IMR-90 (cell line): Measurements from ENCODE around the gene RELN. TPM values are rescaled to one million over a fixed set of nuclear protein-coding genes. Genes with fewer than 3 reads are reported as not detected.

Source experiments
- ATAC-seq: fragments of 200-7000 bp; cut with Tn5 transposase; 2 replicates; pipeline ENCODE4 v1.9.1; 2020; ENCODE audit warnings: low read depth, mild to moderate bottlenecking, moderate library complexity
- BruUV-seq: library from RNA; stranded (reverse); fragments of 400-500 nt; replicated peaks from 2 replicates; lab custom pipeline; 2021; lab: Mats Ljungman, UMichigan
- CTCF ChIA-PET: fragments of 300-600 bp; formaldehyde crosslinking; extraction: SDS; loops from one replicate; lab custom pipeline; 2021; ENCODE audit warnings: antibody characterized with exemption; lab: Yijun Ruan, JAX
- POLR2A ChIA-PET: fragments of 300-600 bp; sonication (Branson Sonifier 250); formaldehyde crosslinking; loops from one replicate; lab custom pipeline; 2022; ENCODE audit warnings: antibody characterized with exemption; ENCODE audit not compliant: unreplicated experiment; lab: Charles Lee
- DNase-seq: peaks from one replicate; pipeline ENCODE4 v3.0.0; 2013
- H2AFZ ChIP-seq: replicated peaks from 2 replicates; pipeline ENCODE3; 2013; ENCODE audit warnings: low read length, mild to moderate bottlenecking; ENCODE audit not compliant: poor library complexity
- H2AK5ac ChIP-seq: 2 replicates; pipeline ENCODE4 v1.6.1; 2013; ENCODE audit warnings: low read depth, low read length, inconsistent platforms
- H2AK9ac ChIP-seq: replicated peaks from 2 replicates; pipeline ENCODE3; 2013; ENCODE audit warnings: mild to moderate bottlenecking, low read depth, low read length, moderate library complexity; ENCODE audit not compliant: poor library complexity
- H2BK120ac ChIP-seq: 2 replicates; pipeline ENCODE4 v1.6.1; 2013; ENCODE audit warnings: low read depth, low read length, inconsistent platforms
- H2BK15ac ChIP-seq: 3 replicates; pipeline ENCODE4 v1.6.1; 2013; ENCODE audit warnings: low read depth, low read length, inconsistent platforms
- H2BK20ac ChIP-seq: 2 replicates; pipeline ENCODE4 v1.6.1; 2013; ENCODE audit warnings: low read depth, mild to moderate bottlenecking, inconsistent platforms, low read length, moderate library complexity
- H2BK5ac ChIP-seq: 2 replicates; pipeline ENCODE4 v1.6.1; 2013; ENCODE audit warnings: mild to moderate bottlenecking, low read depth, low read length, inconsistent platforms; ENCODE audit not compliant: poor library complexity, severe bottlenecking
- H3K14ac ChIP-seq: replicated peaks from 2 replicates; pipeline ENCODE4 v1.6.1; 2013; ENCODE audit warnings: low read depth, low read length, inconsistent platforms
- H3K18ac ChIP-seq: 2 replicates; pipeline ENCODE4 v1.6.1; 2013; ENCODE audit warnings: low read depth, low read length, control low read depth
- H3K23ac ChIP-seq: 2 replicates; pipeline ENCODE4 v1.6.1; 2013; ENCODE audit warnings: low read depth, low read length, inconsistent platforms
- H3K27ac ChIP-seq: 2 replicates; pipeline ENCODE4 v1.5.1; 2013; ENCODE audit warnings: mild to moderate bottlenecking, control low read depth, low read length; ENCODE audit not compliant: insufficient read depth
- H3K27me3 ChIP-seq: 2 replicates; pipeline ENCODE4 v1.6.1; 2013; ENCODE audit warnings: low read length; ENCODE audit not compliant: control insufficient read depth, insufficient read depth
- H3K36me3 ChIP-seq: 2 replicates; pipeline ENCODE4 v1.6.1; 2013; ENCODE audit warnings: low read length, mixed read lengths; ENCODE audit not compliant: control insufficient read depth, insufficient read depth
- H3K4ac ChIP-seq: 2 replicates; pipeline ENCODE4 v1.6.1; 2013; ENCODE audit warnings: low read depth, low read length, inconsistent platforms
- H3K4me1 ChIP-seq: 2 replicates; pipeline ENCODE4 v1.6.1; 2013; ENCODE audit warnings: low read length, mixed read lengths; ENCODE audit not compliant: control insufficient read depth, insufficient read depth
- H3K4me2 ChIP-seq: 2 replicates; pipeline ENCODE4 v1.6.1; 2013; ENCODE audit warnings: low read depth, mild to moderate bottlenecking, control low read depth, low read length, moderate library complexity
- H3K4me3 ChIP-seq: 2 replicates; pipeline ENCODE4 v1.5.1; 2013; ENCODE audit warnings: low read depth, mild to moderate bottlenecking, control low read depth, low read length, moderate library complexity; ENCODE audit not compliant: insufficient read depth
- H3K56ac ChIP-seq: 2 replicates; pipeline ENCODE4 v1.6.1; 2013; ENCODE audit warnings: low read length, inconsistent platforms; ENCODE audit not compliant: insufficient read depth; ENCODE audit errors: extremely low read depth
- H3K79me1 ChIP-seq, 2 experiments: 2 replicates each; pipeline ENCODE4 v1.6.1; 2013; ENCODE audit warnings: low read length in 2 of 2, inconsistent platforms in 1 of 2, low read depth in 1 of 2
- H3K9ac ChIP-seq: 2 replicates; pipeline ENCODE4 v1.6.1; 2013; ENCODE audit warnings: low read depth, low read length, control low read depth
- H3K9me1 ChIP-seq: 2 replicates; pipeline ENCODE4 v1.6.1; 2013; ENCODE audit warnings: low read length, inconsistent platforms; ENCODE audit not compliant: insufficient read depth
- H3K9me3 ChIP-seq: 2 replicates; pipeline ENCODE4 v1.6.1; 2013; ENCODE audit warnings: low read length; ENCODE audit not compliant: control insufficient read depth, insufficient read depth
- H4K20me1 ChIP-seq: 2 replicates; pipeline ENCODE4 v1.6.1; 2013; ENCODE audit warnings: low read length, inconsistent platforms; ENCODE audit not compliant: insufficient read depth
- H4K5ac ChIP-seq: 2 replicates; pipeline ENCODE4 v1.6.1; 2013; ENCODE audit warnings: mild to moderate bottlenecking, low read depth, low read length, control low read depth
- H4K8ac ChIP-seq, 2 experiments: 2 replicates each; pipeline ENCODE4 v1.6.1; 2013; ENCODE audit warnings: low read depth in 2 of 2, low read length in 2 of 2, control low read depth in 1 of 2, inconsistent platforms in 1 of 2
- H4K91ac ChIP-seq: 2 replicates; pipeline ENCODE4 v1.6.1; 2013; ENCODE audit warnings: low read depth, low read length, inconsistent platforms; ENCODE audit not compliant: insufficient read depth
- CEBPB ChIP-seq: IDR thresholded peaks from 2 replicates; pipeline ENCODE4 v1.6.1; 2012; ENCODE audit warnings: low read depth, low read length, improper control_type of control experiment
- CTCF ChIP-seq: conservative IDR thresholded peaks from 2 replicates; pipeline ENCODE4 v1.5.1; 2012; ENCODE audit warnings: mild to moderate bottlenecking, low read depth, low read length, improper control_type of control experiment
- MXI1 ChIP-seq: IDR thresholded peaks from 2 replicates; pipeline ENCODE4 v1.6.1; 2012; ENCODE audit warnings: low read depth, mild to moderate bottlenecking, low read length, moderate library complexity, borderline replicate concordance
- NFE2L2 ChIP-seq: fragments of 150-350 bp; IDR thresholded peaks from 2 replicates; pipeline ENCODE4 v1.6.1; 2016; ENCODE audit warnings: low read depth, mild to moderate bottlenecking, low read length
- POLR2A ChIP-seq: IDR thresholded peaks from 2 replicates; pipeline ENCODE4 v1.6.1; 2012; ENCODE audit warnings: mild to moderate bottlenecking, low read depth, low read length
- RCOR1 ChIP-seq: IDR thresholded peaks from 2 replicates; pipeline ENCODE4 v1.6.1; 2012; ENCODE audit warnings: mild to moderate bottlenecking, low read length, improper control_type of control experiment; ENCODE audit not compliant: insufficient replicate concordance
- SMC3 ChIP-seq: fragments of 150-350 bp; IDR thresholded peaks from 2 replicates; pipeline ENCODE4 v1.6.1; 2016; ENCODE audit warnings: low read depth, mild to moderate bottlenecking, antibody characterized with exemption, low read length, moderate library complexity
- USF2 ChIP-seq: fragments of 150-350 bp; IDR thresholded peaks from 2 replicates; pipeline ENCODE4 v1.6.1; 2017; ENCODE audit warnings: mild to moderate bottlenecking, antibody characterized with exemption, low read length, low read depth
- WGBS, 2 experiments: methylation state at CpG; one replicate each; pipeline versions ENCODE4 v1.1.5 to v1.1.7; 2013; ENCODE audit warnings: missing lambda C conversion rate in 2 of 2; ENCODE audit not compliant: insufficient read length in 1 of 2; ENCODE audit errors: extremely low coverage in 2 of 2; 5-methylcytosine and 5-hydroxymethylcytosine counted together
- dilution Hi-C: fragments of 300-500 bp; cut with HindIII; formaldehyde crosslinking; loops from one replicate; pipeline ENCODE4 v1.14.3; 2018; ENCODE audit warnings: low sequenced_read_pairs; ENCODE audit not compliant: unreplicated experiment
- in situ Hi-C: fragments of 300-500 bp; cut with MboI; formaldehyde crosslinking; loops from 3 replicates; pipeline ENCODE4 v1.14.3; 2019; ENCODE audit warnings: low sequenced_read_pairs, inconsistent platforms, mixed read lengths
- intact Hi-C: fragments of 100-400 bp; cut with micrococcal nuclease; formaldehyde crosslinking; loops from 2 replicates; pipeline ENCODE4 v1.10.0; 2022
- polyA plus RNA-seq, 3 experiments: library from polyadenylated mRNA; depleted of rRNA; stranded (reverse); fragments of >200 nt; gene quantifications; 2 replicates each; pipeline ENCODE4 v1.2.3, GENCODE V29; 2012; ENCODE audit warnings: low replicate concordance in 1 of 3
- total RNA-seq: library from RNA; depleted of rRNA; stranded (reverse); fragments of >200 nt; gene quantifications from 2 replicates; pipeline ENCODE4 v1.2.3, GENCODE V29; 2012

The RELN gene
- total and polyA plus RNA-seq, 2 of the 4 experiments (the other 2 are of a cell fraction): 14.7 to 23.7 TPM

DNA sequence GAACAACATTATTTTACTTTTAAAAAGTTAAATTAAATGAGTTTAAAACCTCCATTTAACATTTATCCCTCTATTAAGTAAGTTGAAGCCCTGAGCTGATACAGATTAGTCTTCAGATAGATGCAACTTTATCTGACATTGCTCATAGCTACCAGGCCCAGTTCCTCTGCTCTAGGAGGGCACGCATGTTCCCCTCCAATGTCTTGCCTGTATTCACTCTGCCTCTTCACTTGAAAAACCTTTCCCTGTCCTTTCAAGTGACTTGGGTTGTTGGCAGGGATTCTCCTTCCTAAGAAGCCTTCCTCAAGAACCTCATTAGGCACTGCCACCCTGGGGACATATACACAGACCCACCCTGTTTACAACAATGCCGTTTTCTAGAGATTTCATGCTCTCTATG lies 270.4 kb downstream of the RELN start:
- Histone ChIP-seq H3K9me1 (peaks cover 3% of the 10 kb centered on the region; the same call in 1 of the 2 replicates), H3K4ac (peak overlapping the region; percentile 32), H3K18ac (0 out of 2 replicates have a peak overlapping the region, but pooled peaks have one; percentile 14), H3K36me3 (no peaks in the 10 kb centered on the region), H4K20me1 (no peaks in the 10 kb centered on the region), H4K8ac (peak overlapping the region; percentile 64 to 72; a peak in 3 of 4 replicates), H3K23ac (no peak overlapping the region; the same call in 1 of the 2 replicates), H3K56ac (no peak overlapping the region), H3K4me1 (no peaks in the 10 kb centered on the region), H4K5ac (no peak overlapping the region), H3K27me3 (no peaks in the 10 kb centered on the region), H3K4me2 (no peak overlapping the region), H2AK5ac (peak overlapping the region; percentile 86; the same call in 1 of the 2 replicates), H2AFZ (no peak overlapping the region), H2BK120ac (peak overlapping the region; percentile 83), H3K9ac (no peak overlapping the region), H3K79me1 (no peaks in the 10 kb centered on the region), H3K9me3 (no peaks in the 10 kb centered on the region), H3K27ac (peak overlapping the region; percentile 26; the same call in 1 of the 2 replicates), H2BK20ac (peak overlapping the region; percentile 86), H4K91ac (peak overlapping the region; percentile 77), H3K4me3 (no peak overlapping the region), H3K14ac (peak overlapping the region; percentile 64), H2AK9ac (no peak overlapping the region), H2BK5ac (no peak overlapping the region), H2BK15ac (peak overlapping the region; percentile 88; the same call in 1 of the 3 replicates)
- ChIA-PET POLR2A (no interaction called here), CTCF (no interaction called here)
- WGBS, 2 experiments: no CpG with 5 or more reads among the region's 2 CpGs
- dilution Hi-C loops: no loop called here
- DNase-seq (no peak), ATAC-seq (no peak; the same call in 1 of the 2 replicates)
- in situ Hi-C loops: no loop called here
- intact Hi-C loops: no loop called here
- TF ChIP-seq MXI1 (no peak), SMC3 (no peak), NFE2L2 (no peak), USF2 (no peak), RCOR1 (no peak), CEBPB (no peak), POLR2A (no peak), CTCF (no peak)
- no TSS peak for BruUV-seq
